HFF-Myc (cell line): ENCODE measurements around the gene BRD1.

Source experiments
- DNase-seq: peaks from one replicate; pipeline ENCODE4 v3.0.0-alpha.2; 2011; ENCODE audit warnings: low read depth; ENCODE audit errors: extremely low read depth
- H3K4me3 ChIP-seq: replicated peaks from 2 replicates; pipeline ENCODE4 v1.5.1; 2011; ENCODE audit warnings: low read depth, mild to moderate bottlenecking, control low read depth, low read length
- CTCF ChIP-seq: IDR thresholded peaks from 2 replicates; pipeline ENCODE4 v1.5.1; 2012; ENCODE audit warnings: mild to moderate bottlenecking, low read depth, low read length, control low read depth; ENCODE audit errors: missing control alignments

Gene BRD1

GRCh38 chr22:49807129-49807528 is 20.5 kb downstream of the BRD1 start:
- TF ChIP-seq CTCF, result no peak
- H3K4me3 ChIP-seq, result no peak overlapping the region
- DNase-seq, result no peak

GRCh38 chr22:49803737-49804375 is 23.8 kb downstream of the BRD1 start:
- DNase-seq, result no peak
- TF ChIP-seq CTCF, result no peak
- H3K4me3 ChIP-seq, result no peak overlapping the region

- DNase-seq, result no peak
- TF ChIP-seq CTCF, result no peak
- no peak overlapping the region for H3K4me3 ChIP-seq
These were observed 24.5 kb downstream of the BRD1 start for GRCh38 chr22:49803134-49803533.

GRCh38 chr22:49801391-49802060 is 26.1 kb downstream of the BRD1 start:
- TF ChIP-seq CTCF, result no peak
- no peak overlapping the region for H3K4me3 ChIP-seq
- no peak for DNase-seq

- TF ChIP-seq CTCF, result no peak
- DNase-seq, result no peak
- no peak overlapping the region for H3K4me3 ChIP-seq
These were observed 27.1 kb downstream of the BRD1 start for GRCh38 chr22:49800408-49801238.

GRCh38 chr22:49799431-49800075 is 28.1 kb downstream of the BRD1 start:
- no peak for DNase-seq
- no peak overlapping the region for H3K4me3 ChIP-seq
- no peak for TF ChIP-seq CTCF
